GM23338 (cell line): ENCODE results near the gene ESR1.

Experiments
- EZH2 ChIP-seq: fragments of 200-600 bp; sonication (generic); IDR thresholded peaks from one replicate; pipeline ENCODE4 v1.8.0; 2017; ENCODE audit warnings: antibody characterized with exemption, mild to moderate bottlenecking, low read depth; ENCODE audit not compliant: unreplicated experiment
- POLR2AphosphoS5 ChIP-seq: IDR thresholded peaks from 2 replicates; pipeline ENCODE4 v1.6.1; 2016; ENCODE audit warnings: antibody characterized with exemption, low read depth
- TF ChIP-seq, protein P1 (sequence below), 2 experiments: fragments of 200-600 bp in 1 of 2; sonication (generic) in 1 of 2; conservative IDR thresholded peaks; 2 replicates each; pipeline versions ENCODE4 v1.5.1 to v1.6.1; 2016 to 2017; ENCODE audit warnings: antibody characterized with exemption in 2 of 2, low read depth in 2 of 2, mild to moderate bottlenecking in 2 of 2, moderate library complexity in 1 of 2
- TF ChIP-seq, protein P2 (sequence below): IDR thresholded peaks from one replicate; pipeline ENCODE4 v1.6.1; 2018; ENCODE audit warnings: antibody characterized with exemption; ENCODE audit not compliant: unreplicated experiment

DNA sequence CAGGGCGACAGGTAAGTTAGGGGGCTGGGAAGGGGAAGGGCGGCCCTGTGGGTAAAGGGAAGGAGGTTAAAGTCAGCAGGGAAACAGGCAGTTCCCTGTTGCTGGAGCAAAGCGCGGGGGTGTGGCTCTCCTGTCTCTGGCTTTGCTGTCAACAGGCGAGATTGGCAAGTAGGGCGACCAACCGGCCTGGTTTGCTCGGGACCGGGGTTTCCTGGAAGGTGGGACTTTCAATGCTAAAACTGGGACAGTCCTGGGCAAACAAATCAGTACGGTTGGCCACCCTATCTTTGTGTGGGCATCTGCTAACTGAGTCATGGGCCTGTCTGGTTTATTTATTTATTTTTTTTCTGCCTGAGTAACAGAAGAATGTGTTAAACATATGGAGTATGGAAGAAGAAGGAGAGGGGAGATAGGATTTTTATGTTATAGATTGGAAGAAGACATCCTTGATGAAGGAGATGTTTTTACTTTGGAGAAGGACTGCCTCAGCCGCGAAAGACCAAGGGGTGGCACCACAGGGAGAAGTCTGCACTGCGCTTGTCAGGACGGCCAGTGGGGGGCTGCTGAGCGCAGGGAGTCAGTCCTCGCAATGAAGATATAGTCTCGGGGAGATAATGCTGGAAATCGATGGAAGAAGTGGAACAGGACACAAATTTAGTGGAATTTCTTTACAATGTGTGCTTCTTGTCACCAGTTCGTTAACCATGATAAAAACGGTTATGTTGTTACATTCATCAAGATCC, 43.4 kb upstream of the ESR1 start:
- TF ChIP-seq, protein P1, sequence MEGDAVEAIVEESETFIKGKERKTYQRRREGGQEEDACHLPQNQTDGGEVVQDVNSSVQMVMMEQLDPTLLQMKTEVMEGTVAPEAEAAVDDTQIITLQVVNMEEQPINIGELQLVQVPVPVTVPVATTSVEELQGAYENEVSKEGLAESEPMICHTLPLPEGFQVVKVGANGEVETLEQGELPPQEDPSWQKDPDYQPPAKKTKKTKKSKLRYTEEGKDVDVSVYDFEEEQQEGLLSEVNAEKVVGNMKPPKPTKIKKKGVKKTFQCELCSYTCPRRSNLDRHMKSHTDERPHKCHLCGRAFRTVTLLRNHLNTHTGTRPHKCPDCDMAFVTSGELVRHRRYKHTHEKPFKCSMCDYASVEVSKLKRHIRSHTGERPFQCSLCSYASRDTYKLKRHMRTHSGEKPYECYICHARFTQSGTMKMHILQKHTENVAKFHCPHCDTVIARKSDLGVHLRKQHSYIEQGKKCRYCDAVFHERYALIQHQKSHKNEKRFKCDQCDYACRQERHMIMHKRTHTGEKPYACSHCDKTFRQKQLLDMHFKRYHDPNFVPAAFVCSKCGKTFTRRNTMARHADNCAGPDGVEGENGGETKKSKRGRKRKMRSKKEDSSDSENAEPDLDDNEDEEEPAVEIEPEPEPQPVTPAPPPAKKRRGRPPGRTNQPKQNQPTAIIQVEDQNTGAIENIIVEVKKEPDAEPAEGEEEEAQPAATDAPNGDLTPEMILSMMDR (conservative IDR thresholded peaks at IDR 0.05; ENCODE audit: low read depth in 2 of 2) = peak; percentile 68 to 71
- TF ChIP-seq POLR2AphosphoS5 = no peak
- TF ChIP-seq EZH2 = no peak
- TF ChIP-seq, protein P2, sequence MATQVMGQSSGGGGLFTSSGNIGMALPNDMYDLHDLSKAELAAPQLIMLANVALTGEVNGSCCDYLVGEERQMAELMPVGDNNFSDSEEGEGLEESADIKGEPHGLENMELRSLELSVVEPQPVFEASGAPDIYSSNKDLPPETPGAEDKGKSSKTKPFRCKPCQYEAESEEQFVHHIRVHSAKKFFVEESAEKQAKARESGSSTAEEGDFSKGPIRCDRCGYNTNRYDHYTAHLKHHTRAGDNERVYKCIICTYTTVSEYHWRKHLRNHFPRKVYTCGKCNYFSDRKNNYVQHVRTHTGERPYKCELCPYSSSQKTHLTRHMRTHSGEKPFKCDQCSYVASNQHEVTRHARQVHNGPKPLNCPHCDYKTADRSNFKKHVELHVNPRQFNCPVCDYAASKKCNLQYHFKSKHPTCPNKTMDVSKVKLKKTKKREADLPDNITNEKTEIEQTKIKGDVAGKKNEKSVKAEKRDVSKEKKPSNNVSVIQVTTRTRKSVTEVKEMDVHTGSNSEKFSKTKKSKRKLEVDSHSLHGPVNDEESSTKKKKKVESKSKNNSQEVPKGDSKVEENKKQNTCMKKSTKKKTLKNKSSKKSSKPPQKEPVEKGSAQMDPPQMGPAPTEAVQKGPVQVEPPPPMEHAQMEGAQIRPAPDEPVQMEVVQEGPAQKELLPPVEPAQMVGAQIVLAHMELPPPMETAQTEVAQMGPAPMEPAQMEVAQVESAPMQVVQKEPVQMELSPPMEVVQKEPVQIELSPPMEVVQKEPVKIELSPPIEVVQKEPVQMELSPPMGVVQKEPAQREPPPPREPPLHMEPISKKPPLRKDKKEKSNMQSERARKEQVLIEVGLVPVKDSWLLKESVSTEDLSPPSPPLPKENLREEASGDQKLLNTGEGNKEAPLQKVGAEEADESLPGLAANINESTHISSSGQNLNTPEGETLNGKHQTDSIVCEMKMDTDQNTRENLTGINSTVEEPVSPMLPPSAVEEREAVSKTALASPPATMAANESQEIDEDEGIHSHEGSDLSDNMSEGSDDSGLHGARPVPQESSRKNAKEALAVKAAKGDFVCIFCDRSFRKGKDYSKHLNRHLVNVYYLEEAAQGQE = no peak
